Activated CD8-positive, alpha-beta T cell treated with anti-CD3 and anti-CD28 coated beads for 36 hours (primary cell): Measurements from ENCODE around the gene SLC25A5. TPM values are rescaled to one million over a fixed set of nuclear protein-coding genes. Genes with fewer than 3 reads are reported as not detected.

Source experiments
- ATAC-seq: fragments of 200-7000 bp; cut with Tn5 transposase; one replicate; pipeline ENCODE4 v1.10.0; 2021; ENCODE audit warnings: mild to moderate bottlenecking, moderate library complexity
- CTCF ChIA-PET: fragments of 350-600 bp; sonication (Branson Sonifier 250); formaldehyde crosslinking; loops from one replicate; lab custom pipeline; 2021; ENCODE audit warnings: antibody characterized with exemption; lab: Charles Lee
- POLR2A ChIA-PET: fragments of 350-600 bp; sonication (Branson Sonifier 250); formaldehyde crosslinking; loops from one replicate; lab custom pipeline; 2021; ENCODE audit warnings: antibody characterized with exemption; lab: Charles Lee
- DNase-seq: peaks from one replicate; pipeline ENCODE4 v3.0.0-alpha.2; 2020
- H3K27ac Mint-ChIP-seq: one replicate; pipeline ENCODE4 v1.8.0; 2021; ENCODE audit warnings: mild to moderate bottlenecking, mixed read lengths
- H3K27me3 Mint-ChIP-seq: one replicate; pipeline ENCODE4 v1.8.0; 2021; ENCODE audit warnings: mixed read lengths
- H3K36me3 Mint-ChIP-seq: one replicate; pipeline ENCODE4 v1.8.0; 2021; ENCODE audit warnings: low read depth, mixed read lengths
- H3K4me1 Mint-ChIP-seq: one replicate; pipeline ENCODE4 v1.8.0; 2021; ENCODE audit warnings: low read depth, mixed read lengths
- H3K4me3 Mint-ChIP-seq: one replicate; pipeline ENCODE4 v1.8.0; 2021; ENCODE audit warnings: mild to moderate bottlenecking, moderate library complexity, mixed read lengths
- H3K9me3 Mint-ChIP-seq: one replicate; pipeline ENCODE4 v1.8.0; 2021; ENCODE audit warnings: mixed read lengths
- CTCF ChIP-seq: fragments of 200-600 bp; IDR thresholded peaks from one replicate; pipeline ENCODE4 v1.8.0; 2022; ENCODE audit warnings: antibody characterized with exemption, mild to moderate bottlenecking
- intact Hi-C: fragments of 100-400 bp; cut with micrococcal nuclease; formaldehyde crosslinking; loops from one replicate; pipeline ENCODE4 v1.10.0; 2022
- total RNA-seq, 2 experiments: library from RNA; stranded (reverse); gene quantifications; one replicate each; pipeline ENCODE4 v1.2.3, GENCODE V29; 2021

Gene SLC25A5
- total RNA-seq, 2 experiments from 2014 or later = 830 to 839 TPM

GRCh38 chrX:119442286-119442685, 26.0 kb upstream of the SLC25A5 start:
- ChIA-PET POLR2A (no interaction called here), CTCF (no interaction called here)
- intact Hi-C loops = no loop called here

GRCh38 chrX:119453202-119453601, 15.0 kb upstream of the SLC25A5 start:
- Mint-ChIP-seq H3K36me3 (no peaks in the 10 kb centered on the region), H3K9me3 (no peaks in the 10 kb centered on the region), H3K27me3 (no peaks in the 10 kb centered on the region), H3K27ac (no peak overlapping the region), H3K4me3 (no peak overlapping the region), H3K4me1 (no peaks in the 10 kb centered on the region)
- ChIA-PET CTCF (no interaction called here), POLR2A (no interaction called here)
- no peak for TF ChIP-seq CTCF
- intact Hi-C loops = no loop called here
- no peak for ATAC-seq
- DNase-seq = no peak

More at GRCh38 chrX:119442286-119442685, 26.0 kb upstream of the SLC25A5 start:
- no peaks in the 10 kb centered on the region for H3K4me1 Mint-ChIP-seq
- H3K9me3 Mint-ChIP-seq = no peaks in the 10 kb centered on the region
- H3K27ac Mint-ChIP-seq = no peak overlapping the region
- H3K4me3 Mint-ChIP-seq = no peak overlapping the region
- no peaks in the 10 kb centered on the region for H3K36me3 Mint-ChIP-seq
- no peaks in the 10 kb centered on the region for H3K27me3 Mint-ChIP-seq
- DNase-seq (no peak), ATAC-seq (no peak)
- TF ChIP-seq CTCF = no peak

GRCh38 chrX:119455264-119455663, 13.0 kb upstream of the SLC25A5 start:
- Mint-ChIP-seq H3K9me3 (no peaks in the 10 kb centered on the region), H3K4me1 (no peaks in the 10 kb centered on the region), H3K36me3 (no peaks in the 10 kb centered on the region), H3K27me3 (no peaks in the 10 kb centered on the region), H3K4me3 (no peak overlapping the region), H3K27ac (no peak overlapping the region)
- no peak for TF ChIP-seq CTCF
- ChIA-PET CTCF (no interaction called here), POLR2A (no interaction called here)
- no peak for ATAC-seq
- no peak for DNase-seq
- intact Hi-C loops = no loop called here

GRCh38 chrX:119459181-119459580, 9.1 kb upstream of the SLC25A5 start:
- no peak for TF ChIP-seq CTCF
- Mint-ChIP-seq H3K4me1 (no peaks in the 10 kb centered on the region), H3K27ac (no peak overlapping the region), H3K27me3 (no peaks in the 10 kb centered on the region), H3K36me3 (no peaks in the 10 kb centered on the region), H3K4me3 (no peak overlapping the region), H3K9me3 (no peaks in the 10 kb centered on the region)
- ChIA-PET POLR2A (no interaction called here), CTCF (no interaction called here)
- no peak for ATAC-seq
- DNase-seq = no peak
- intact Hi-C loops = no loop called here

GRCh38 chrX:119465555-119465954, 2.7 kb upstream of the SLC25A5 start:
- H3K4me1 Mint-ChIP-seq = peaks cover 9% of the 10 kb centered on the region
- intact Hi-C loops = no loop called here

More at GRCh38 chrX:119465555-119465954, 2.7 kb upstream of the SLC25A5 start:
- no peak for ATAC-seq
- no peak overlapping the region for H3K27ac Mint-ChIP-seq
- CTCF ChIA-PET = interaction anchor here (1.6 kb wide), 1 partner anchor 14 kb away, joined by 3 read pairs; no protein-coding TSS in a partner anchor
- POLR2A ChIA-PET = no interaction called here
- H3K36me3 Mint-ChIP-seq = peaks cover 15% of the 10 kb centered on the region
- H3K9me3 Mint-ChIP-seq = no peaks in the 10 kb centered on the region
- no peak overlapping the region for H3K4me3 Mint-ChIP-seq
- TF ChIP-seq CTCF = no peak
- no peaks in the 10 kb centered on the region for H3K27me3 Mint-ChIP-seq
- DNase-seq = no peak
